Right lobe of liver (tissue), 6 donors: ENCODE measurements around the gene GNAT1. TPM values are rescaled to one million over a fixed set of nuclear protein-coding genes. Genes with fewer than 3 reads are reported as not detected.

Experiments
- ATAC-seq, 4 donors: fragments of 200-7000 bp; cut with Tn5 transposase; one replicate each; pipeline ENCODE4 v1.9.1; 2020; ENCODE audit warnings: mild to moderate bottlenecking in 4 of 4, moderate library complexity in 4 of 4
- DNase-seq, 3 donors: peaks; one replicate each; pipeline ENCODE4 v3.0.0-alpha.2; 2020
- H3K27ac ChIP-seq, 3 donors: fragments of 200-600 bp; one replicate each; pipeline ENCODE4 v1.8.0; 2022
- H3K27me3 ChIP-seq, 2 donors: fragments of 200-600 bp; one replicate each; pipeline ENCODE4 v1.8.0; 2022
- H3K36me3 ChIP-seq, 4 donors: fragments of 200-600 bp; sonication (generic) in 1 of 4; one replicate each; pipeline versions ENCODE4 v1.5.1 to v1.8.0; 2017 to 2022; ENCODE audit warnings: control low read depth in 1 of 4
- H3K4me1 ChIP-seq, 4 donors: fragments of 200-600 bp; sonication (generic) in 1 of 4; one replicate each; pipeline versions ENCODE4 v1.5.1 to v1.8.0; 2017 to 2022; ENCODE audit warnings: control low read depth in 1 of 4
- H3K4me3 ChIP-seq, 3 donors: fragments of 200-600 bp; one replicate each; pipeline ENCODE4 v1.8.0; 2022
- H3K9me3 ChIP-seq, 4 donors: fragments of 200-600 bp; sonication (generic) in 1 of 4; one replicate each; pipeline versions ENCODE4 v1.5.1 to v1.8.0; 2017 to 2022; ENCODE audit warnings: control low read depth in 1 of 4
- POLR2A ChIP-seq: fragments of 450-650 bp; IDR thresholded peaks from one replicate; pipeline ENCODE4 v1.6.1; 2017; ENCODE audit warnings: antibody characterized with exemption, mild to moderate bottlenecking
- WGBS: methylation state at CpG from one replicate; pipeline ENCODE4 v1.1.6; 2018; ENCODE audit warnings: low coverage, low lambda C conversion rate; ENCODE audit not compliant: insufficient coverage; ENCODE audit errors: missing lambda C conversion rate; 5-methylcytosine and 5-hydroxymethylcytosine counted together
- intact Hi-C, 2 donors: fragments of 100-400 bp; cut with DNase I; formaldehyde crosslinking; loops; one replicate each; pipeline versions ENCODE4 v1.11.2 to v1.14.1; 2022
- total RNA-seq, 6 experiments: library from RNA; depleted of rRNA in 2 of 6; stranded (reverse); fragments of >200 nt in 2 of 6; fragmentation: NEBNext Ultra II Directional in 3 of 6; extraction: Animal tissue kit (Norgen Biotek cat#: 25700) in 3 of 6; gene quantifications; one replicate each; pipeline versions ENCODE4 v1.1.0 to v1.2.4, GENCODE V29; 2016 to 2023
- TF ChIP-seq, protein P1 (sequence below), 4 donors: fragments of 200-600 bp in 3 of 4; fragments of 450-650 bp in 1 of 4; IDR thresholded peaks; one replicate each; pipeline versions ENCODE4 v1.5.1 to v1.8.0; 2016 to 2022; ENCODE audit warnings: antibody characterized with exemption in 4 of 4, mild to moderate bottlenecking in 2 of 4
- donor health status: DM: no; HTN: yes; CAD: no.
- donor health status: DM: no; HTN: no; CAD: no.
- donor health status: DM: no; HTN: no; CAD: no.
- donor health status: DM: no; HTN: yes; CAD: no.
- donor health status: DM: no; HTN: yes; CAD: no.

The GNAT1 gene
- total RNA-seq, 6 experiments from 2014 or later: 0.07 TPM; not detected in 5

DNA sequence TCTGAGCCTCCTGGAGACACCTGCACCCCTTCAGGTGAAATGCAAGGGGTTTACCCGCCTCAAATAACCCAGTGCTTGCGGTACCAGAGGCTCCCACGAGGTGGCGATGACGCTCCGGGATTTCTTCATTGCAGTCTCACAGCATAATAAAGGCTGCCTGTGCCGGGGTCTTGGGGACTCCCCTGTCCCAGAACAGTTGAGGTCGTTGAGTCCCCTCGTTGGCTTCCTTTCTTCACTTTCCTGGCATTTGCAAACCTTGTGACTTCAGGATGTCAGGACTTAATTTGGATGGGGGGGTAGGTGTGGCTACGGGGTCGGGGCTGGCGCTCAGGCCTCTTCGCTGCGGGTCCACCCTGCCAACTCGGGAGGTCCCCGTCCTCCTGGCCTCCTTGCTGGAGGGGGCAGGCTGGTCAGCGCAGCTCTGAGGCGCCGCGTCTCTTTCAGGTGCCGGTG lies 1.3 kb downstream of the GNAT1 start:
- no peaks in the 10 kb centered on the region for H3K36me3 ChIP-seq
- peak in 1 of 3 donors; percentile 53 for DNase-seq
- H3K27me3 ChIP-seq: no peaks in the 10 kb centered on the region
- peaks cover 0 to 44% (median 12%) of the 10 kb centered on the region in 4 donors for H3K4me1 ChIP-seq
- no peak overlapping the region for H3K4me3 ChIP-seq
- intact Hi-C loops: loop anchor here (2.0 to 5.0 kb wide), 3 partner anchors 32 to 85 kb away; partner anchors contain the start of gene LSMEM2 (in 1 of the 2)
- TF ChIP-seq, protein P1, sequence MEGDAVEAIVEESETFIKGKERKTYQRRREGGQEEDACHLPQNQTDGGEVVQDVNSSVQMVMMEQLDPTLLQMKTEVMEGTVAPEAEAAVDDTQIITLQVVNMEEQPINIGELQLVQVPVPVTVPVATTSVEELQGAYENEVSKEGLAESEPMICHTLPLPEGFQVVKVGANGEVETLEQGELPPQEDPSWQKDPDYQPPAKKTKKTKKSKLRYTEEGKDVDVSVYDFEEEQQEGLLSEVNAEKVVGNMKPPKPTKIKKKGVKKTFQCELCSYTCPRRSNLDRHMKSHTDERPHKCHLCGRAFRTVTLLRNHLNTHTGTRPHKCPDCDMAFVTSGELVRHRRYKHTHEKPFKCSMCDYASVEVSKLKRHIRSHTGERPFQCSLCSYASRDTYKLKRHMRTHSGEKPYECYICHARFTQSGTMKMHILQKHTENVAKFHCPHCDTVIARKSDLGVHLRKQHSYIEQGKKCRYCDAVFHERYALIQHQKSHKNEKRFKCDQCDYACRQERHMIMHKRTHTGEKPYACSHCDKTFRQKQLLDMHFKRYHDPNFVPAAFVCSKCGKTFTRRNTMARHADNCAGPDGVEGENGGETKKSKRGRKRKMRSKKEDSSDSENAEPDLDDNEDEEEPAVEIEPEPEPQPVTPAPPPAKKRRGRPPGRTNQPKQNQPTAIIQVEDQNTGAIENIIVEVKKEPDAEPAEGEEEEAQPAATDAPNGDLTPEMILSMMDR (IDR thresholded peaks at IDR 0.05): peak; percentile 86 to 91 (median 88)
- no peak for TF ChIP-seq POLR2A
- 33% methylated on average over 1 of the region's 21 CpGs for WGBS
- peak in 1 of 4 donors; percentile 7 for ATAC-seq
- no peak overlapping the region for H3K27ac ChIP-seq
- H3K9me3 ChIP-seq: no peaks in the 10 kb centered on the region

DNA sequence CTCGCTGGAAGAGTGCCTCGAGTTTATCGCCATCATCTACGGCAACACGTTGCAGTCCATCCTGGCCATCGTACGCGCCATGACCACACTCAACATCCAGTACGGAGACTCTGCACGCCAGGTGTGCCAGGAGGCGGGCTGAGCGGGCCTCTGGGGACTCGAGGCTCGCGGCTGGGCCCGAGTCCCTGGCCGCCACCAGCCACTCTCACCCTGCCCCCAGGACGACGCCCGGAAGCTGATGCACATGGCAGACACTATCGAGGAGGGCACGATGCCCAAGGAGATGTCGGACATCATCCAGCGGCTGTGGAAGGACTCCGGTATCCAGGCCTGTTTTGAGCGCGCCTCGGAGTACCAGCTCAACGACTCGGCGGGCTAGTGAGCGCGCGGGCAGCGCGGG lies 1.9 kb downstream of the GNAT1 start:
- intact Hi-C loops: loop anchor here (2.0 to 5.0 kb wide), 3 partner anchors 32 to 84 kb away; partner anchors contain the start of gene LSMEM2 (in 1 of the 2)
- Histone ChIP-seq H3K36me3 (no peaks in the 10 kb centered on the region), H3K4me3 (no peak overlapping the region), H3K9me3 (no peaks in the 10 kb centered on the region), H3K4me1 (peaks cover 0 to 44% (median 12%) of the 10 kb centered on the region in 4 donors), H3K27ac (no peak overlapping the region), H3K27me3 (no peaks in the 10 kb centered on the region)
- WGBS: no CpG with 5 or more reads among the region's 36 CpGs
- no peak for TF ChIP-seq POLR2A
- TF ChIP-seq, protein P1 (IDR thresholded peaks at IDR 0.05): no peak
- DNase-seq (no peak), ATAC-seq (no peak)

DNA sequence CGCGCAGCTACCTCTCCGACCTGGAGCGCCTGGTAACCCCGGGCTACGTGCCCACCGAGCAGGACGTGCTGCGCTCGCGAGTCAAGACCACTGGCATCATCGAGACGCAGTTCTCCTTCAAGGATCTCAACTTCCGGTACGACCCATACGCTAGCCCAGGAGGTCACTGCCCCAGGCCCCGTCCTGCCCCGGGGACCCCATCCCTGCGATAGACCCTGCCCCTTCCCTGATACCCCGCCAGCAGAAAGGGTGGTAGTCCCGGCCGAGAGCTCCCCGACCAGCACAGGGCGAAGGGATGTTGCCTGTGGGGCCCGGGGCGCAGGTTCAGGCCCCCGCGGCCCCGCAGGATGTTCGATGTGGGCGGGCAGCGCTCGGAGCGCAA lies 2.3 kb downstream of the GNAT1 start:
- H3K27me3 ChIP-seq: no peaks in the 10 kb centered on the region
- ATAC-seq (no peak), DNase-seq (no peak)
- WGBS: 47% methylated on average over 9 of the region's 34 CpGs
- no peaks in the 10 kb centered on the region for H3K36me3 ChIP-seq
- H3K9me3 ChIP-seq: no peaks in the 10 kb centered on the region
- no peak for TF ChIP-seq POLR2A
- TF ChIP-seq, protein P1 (IDR thresholded peaks at IDR 0.05): no peak
- peaks cover 0 to 44% (median 12%) of the 10 kb centered on the region in 4 donors for H3K4me1 ChIP-seq
- intact Hi-C loops: loop anchor here (2.0 to 5.0 kb wide), 3 partner anchors 31 to 84 kb away; partner anchors contain the start of gene LSMEM2 (in 1 of the 2)
- no peak overlapping the region for H3K27ac ChIP-seq
- no peak overlapping the region for H3K4me3 ChIP-seq

DNA sequence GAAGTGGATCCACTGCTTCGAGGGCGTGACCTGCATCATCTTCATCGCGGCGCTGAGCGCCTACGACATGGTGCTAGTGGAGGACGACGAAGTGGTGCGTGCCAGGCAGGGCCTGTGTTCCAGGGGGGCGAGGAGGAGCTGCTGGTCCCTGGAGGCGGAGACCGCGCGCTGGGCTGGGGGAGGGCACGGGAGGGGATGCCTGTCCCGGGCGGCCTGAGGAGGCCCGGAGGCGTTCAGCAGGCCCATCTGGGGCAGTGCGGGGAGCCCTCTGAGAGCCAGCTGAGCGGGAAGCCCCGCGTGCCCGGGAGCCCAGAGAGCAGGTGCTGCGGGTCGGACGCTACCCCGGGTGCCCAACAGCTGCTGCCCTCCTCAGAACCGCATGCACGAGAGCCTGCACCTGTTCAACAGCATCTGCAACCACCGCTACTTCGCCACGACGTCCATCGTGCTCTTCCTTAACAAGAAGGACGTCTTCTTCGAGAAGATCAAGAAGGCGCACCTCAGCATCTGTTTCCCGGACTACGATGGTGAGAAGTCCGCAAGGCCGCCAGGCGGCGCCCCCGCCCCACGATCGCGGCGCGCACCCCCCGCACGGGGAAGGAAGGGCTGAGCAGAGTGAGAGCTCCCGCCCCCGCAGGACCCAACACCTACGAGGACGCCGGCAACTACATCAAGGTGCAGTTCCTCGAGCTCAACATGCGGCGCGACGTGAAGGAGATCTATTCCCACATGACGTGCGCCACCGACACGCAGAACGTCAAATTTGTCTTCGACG lies 2.9 kb downstream of the GNAT1 start:
- Histone ChIP-seq H3K9me3 (no peaks in the 10 kb centered on the region), H3K27ac (peak overlapping the region in 2 of 3 donors; percentile 4 to 92), H3K27me3 (no peaks in the 10 kb centered on the region), H3K4me1 (peaks cover 0 to 44% (median 12%) of the 10 kb centered on the region in 4 donors), H3K4me3 (peak overlapping the region; percentile 10 to 53 (median 48)), H3K36me3 (no peaks in the 10 kb centered on the region)
- TF ChIP-seq, protein P1 (IDR thresholded peaks at IDR 0.05): peak; percentile 73 to 93 (median 80)
- no peak for TF ChIP-seq POLR2A
- intact Hi-C loops: loop anchor here (5.0 kb wide), 2 partner anchors 33 to 83 kb away; partner anchors contain the start of gene LSMEM2 (in 1 of the 2)
- peak; percentile 79 to 82 (median 81) for DNase-seq
- WGBS: 9% methylated on average over 11 of the region's 70 CpGs
- peak; percentile 49 to 58 (median 52) for ATAC-seq
